VCaP (cell line): ENCODE results near the gene CNOT10.
"Not testable (repeated sequence)": the region's sequence is repeated elsewhere in the genome, so short reads cannot be mapped to it uniquely, and the experiment has no call there.

Experiments used
- H3K27ac ChIP-seq: fragments of 450-650 bp; 2 replicates; pipeline ENCODE4 v1.5.1; 2017
- CTCF ChIP-seq: fragments of 450-650 bp; conservative IDR thresholded peaks from 2 replicates; pipeline ENCODE4 v1.5.1; 2017; ENCODE audit warnings: mild to moderate bottlenecking, moderate library complexity

CNOT10 gene

GRCh38 chr3:32794487-32795308 lies 109.7 kb downstream of the CNOT10 start:
- TF ChIP-seq CTCF: no peak
- H3K27ac ChIP-seq: no peak overlapping the region

DNA sequence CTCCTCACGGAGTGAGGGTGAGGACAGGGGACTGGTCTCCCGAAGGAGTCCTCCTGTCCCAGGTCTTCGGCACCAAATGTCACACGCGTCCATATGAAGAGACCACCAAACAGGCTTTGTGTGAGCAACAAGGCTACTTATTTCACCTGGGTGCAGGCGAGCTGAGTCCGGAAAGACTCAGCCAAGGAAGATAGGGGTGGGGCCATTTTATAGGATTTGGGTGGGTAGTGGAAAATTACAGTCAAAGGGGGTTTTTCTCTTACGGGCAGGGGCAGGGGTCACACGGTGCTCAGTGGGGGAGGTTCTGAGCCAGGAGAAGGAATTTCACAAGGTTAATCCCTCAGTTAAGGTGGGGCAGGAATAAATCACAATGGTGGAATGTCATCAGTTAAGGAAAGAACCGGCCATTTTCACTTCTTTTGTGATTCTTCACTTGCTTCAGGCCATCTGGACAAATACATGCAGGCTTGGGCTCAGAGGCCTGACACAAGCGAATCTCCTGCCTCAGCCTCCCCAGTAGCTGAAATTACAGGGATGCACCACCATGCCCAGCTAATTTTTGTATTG lies 111.5 kb downstream of the CNOT10 start:
- not testable (repeated sequence) for H3K27ac ChIP-seq

DNA sequence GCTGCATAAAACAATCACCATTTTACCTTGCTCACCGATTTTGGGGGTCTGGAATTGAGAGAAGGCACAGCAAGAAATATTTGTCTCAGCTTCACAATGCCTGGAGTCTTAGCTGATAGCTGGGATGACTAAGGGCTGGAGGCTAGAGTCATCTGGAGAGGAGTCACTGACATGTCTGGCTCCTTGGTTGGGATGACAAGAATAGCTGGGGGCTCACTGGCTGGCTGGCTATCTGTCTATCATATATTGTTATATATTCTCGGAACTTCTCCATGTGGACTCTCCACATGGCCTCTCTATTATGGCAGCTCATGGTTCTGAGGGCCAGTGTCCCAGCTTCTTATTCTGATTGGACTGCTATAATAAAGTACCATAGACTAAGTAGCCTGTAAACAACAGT lies 112.8 kb downstream of the CNOT10 start:
- no peak overlapping the region for H3K27ac ChIP-seq
- TF ChIP-seq CTCF: no peak

- H3K27ac ChIP-seq: not testable (repeated sequence)
These were observed 116.5 kb downstream of the CNOT10 start for GRCh38 chr3:32801440-32801839.

GRCh38 chr3:32813180-32813579 lies 128.2 kb downstream of the CNOT10 start:
- no peak overlapping the region for H3K27ac ChIP-seq
- no peak for TF ChIP-seq CTCF

- no peak overlapping the region for H3K27ac ChIP-seq
- no peak for TF ChIP-seq CTCF
These were observed 129.4 kb downstream of the CNOT10 start for GRCh38 chr3:32814361-32814760.

DNA sequence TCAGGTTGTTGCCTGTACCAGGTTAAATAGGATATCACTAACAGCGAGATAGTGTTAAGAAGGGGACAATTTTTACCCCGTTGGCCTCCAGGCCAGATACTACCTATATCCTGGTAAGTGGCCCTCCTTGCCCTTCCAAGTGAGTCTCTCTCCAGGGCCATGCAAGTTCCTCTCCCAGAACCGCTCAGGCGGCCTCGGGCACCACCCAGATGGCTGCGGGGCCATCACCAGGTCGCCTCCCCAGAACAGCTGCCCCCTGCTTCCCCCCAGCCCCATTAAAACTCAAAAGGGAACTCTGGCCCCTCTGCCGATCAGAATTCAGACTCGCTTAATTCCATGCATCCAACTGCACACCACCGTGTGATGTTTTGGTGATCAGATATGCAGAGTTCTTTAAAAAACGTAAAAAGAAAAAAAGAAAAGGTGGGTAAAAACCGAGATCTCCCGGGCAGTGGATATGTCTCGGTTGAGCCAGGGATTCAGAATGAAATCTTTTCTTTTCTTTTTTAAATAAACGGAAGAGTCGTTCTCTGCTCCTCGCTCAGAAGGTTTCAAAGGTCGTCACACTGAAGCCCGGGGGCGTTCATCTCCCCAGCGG lies 131.0 kb downstream of the CNOT10 start:
- no peak for TF ChIP-seq CTCF
- no peak overlapping the region for H3K27ac ChIP-seq

DNA sequence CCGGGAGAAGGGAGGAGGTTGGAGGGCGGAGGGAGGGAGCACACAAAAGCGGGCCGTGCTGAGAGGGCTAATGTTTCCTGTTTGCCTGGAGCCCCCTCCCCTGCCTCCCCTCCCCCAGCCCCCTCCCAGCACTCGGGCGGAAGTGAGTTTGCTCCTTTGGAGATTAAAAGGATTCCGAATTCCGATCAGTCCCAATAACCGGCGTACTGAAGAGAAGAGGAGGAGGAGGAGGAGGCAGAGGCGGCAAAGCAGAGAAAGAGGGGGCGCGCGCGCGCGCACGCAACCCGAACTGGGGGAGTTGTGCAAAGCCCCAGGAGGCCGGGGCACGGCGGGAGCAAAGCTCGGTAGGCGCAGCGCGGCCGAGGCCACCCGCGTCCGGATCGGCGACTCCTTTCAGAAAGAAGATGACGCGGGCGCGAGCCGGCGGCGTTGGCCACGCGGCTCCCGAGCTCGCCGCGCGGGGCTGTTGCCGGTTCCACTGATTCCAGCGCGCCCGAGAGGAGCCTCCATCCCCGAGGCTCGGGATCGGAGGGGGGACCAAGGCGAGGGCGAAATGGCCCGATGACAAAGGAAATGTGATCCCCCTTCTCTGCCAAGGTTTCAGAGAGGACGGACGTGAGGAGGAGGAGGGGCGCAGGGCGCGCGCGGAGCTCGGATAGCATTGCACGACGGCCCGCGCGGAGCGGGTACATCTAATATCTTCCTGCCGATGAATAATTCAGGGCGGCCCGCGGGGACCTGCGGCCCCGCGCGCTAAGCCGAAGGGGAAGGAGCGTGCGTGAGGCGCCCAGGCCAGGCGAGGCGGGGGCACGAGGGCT lies 131.7 kb downstream of the CNOT10 start:
- H3K27ac ChIP-seq: no peak overlapping the region

More for the DNA sequence above, 131.7 kb downstream of the CNOT10 start:
- TF ChIP-seq CTCF: no peak
